ENCODE results near the gene ANKRD12. TPM values are rescaled to one million over a fixed set of nuclear protein-coding genes. Genes with fewer than 3 reads are reported as not detected.

Gene ANKRD12
- total and polyA plus RNA-seq, 10 of the 15 experiments (the other 5 are each of a cell fraction or from before 2014, with no cell fraction given) = 5.9 to 45.7 (median 20.2) TPM

GRCh38 chr18:9243029-9243428 lies 106.4 kb downstream of the ANKRD12 start (continued):
- TF ChIP-seq BACH1 (IDR thresholded peaks at IDR 0.05; ENCODE audit: borderline replicate concordance) = no peak

- no peak for ATAC-seq
- Histone ChIP-seq H3K36me3 (ENCODE audit: control insufficient read depth in 2 of 2, insufficient read depth in 2 of 2, low read length in 1 of 2) (peaks cover 0 to 14% of the 10 kb centered on the region in 2 experiments; a peak in 2 of 4 replicates), H3K27ac (ENCODE audit: control insufficient read depth, insufficient read depth) (no peak overlapping the region), H2AFZ (ENCODE audit: control insufficient read depth, low read depth, low read length) (no peak overlapping the region), H3K79me2 (ENCODE audit: control insufficient read depth, insufficient read depth, low read length) (no peaks in the 10 kb centered on the region), H3K9ac (ENCODE audit: control insufficient read depth, insufficient read depth, low read length) (no peak overlapping the region), H3K4me1 (ENCODE audit: control insufficient read depth, insufficient read depth, low read length) (no peaks in the 10 kb centered on the region), H3K4me2 (ENCODE audit: control insufficient read depth, insufficient read depth) (no peak overlapping the region), H4K20me1 (ENCODE audit: control insufficient read depth, insufficient read depth) (no peaks in the 10 kb centered on the region), H3K9me3 (replicated peaks; ENCODE audit: control insufficient read depth, insufficient read depth, low read length) (no peaks in the 10 kb centered on the region), H3K4me3 (no peak overlapping the region), H3K27me3 (replicated peaks in 1 of 2; ENCODE audit: control insufficient read depth in 2 of 2, insufficient read depth in 2 of 2, low read length in 1 of 2) (no peaks in the 10 kb centered on the region)
- CTCF ChIA-PET = no interaction called here
- no TSS peak for BruUV-seq (replicated peaks)
- in situ Hi-C loops (cut with MboI) = no loop called here
- intact Hi-C loops (cut with micrococcal nuclease; ENCODE audit: unreplicated experiment) = loop anchor here (10.0 kb wide), 1 partner anchor 230 kb away; the partner anchor contains the start of gene RALBP1
- DNase-seq (ENCODE audit: low read depth, low spot score) = no peak
- POLR2A ChIA-PET = no interaction called here
- FAIRE-seq = no peak
- TF ChIP-seq NFYB (IDR thresholded peaks at IDR 0.05; ENCODE audit: insufficient read depth, low read depth, low read length) (no peak), ZNF384 (IDR thresholded peaks at IDR 0.05; ENCODE audit: borderline replicate concordance, low read depth, low read length) (no peak), KLF5 (IDR thresholded peaks at IDR 0.05; ENCODE audit: partially characterized antibody) (no peak), MLLT1 (IDR thresholded peaks at IDR 0.05) (no peak), SPI1 (IDR thresholded peaks at IDR 0.05; ENCODE audit: borderline replicate concordance, insufficient read depth, low read depth, low read length) (no peak), RELA (IDR thresholded peaks at IDR 0.05; ENCODE audit: borderline replicate concordance, partially characterized antibody) (no peak)
- SMC1A ChIA-PET (ENCODE audit: uncharacterized antibody, unreplicated experiment) = no interaction called here
- 46% methylated on average over 3 of the region's 3 CpGs for WGBS (ENCODE audit: insufficient coverage, insufficient replicate concordance, low lambda C conversion rate, missing lambda C conversion rate)
- RAD21 ChIA-PET (ENCODE audit: unreplicated experiment) = no interaction called here
Measured at GRCh38 chr18:9244376-9244775, 107.8 kb downstream of the ANKRD12 start.

Measured in GM12878 (cell line).